Dedifferentiated amniotic fluid mesenchymal stem cell (primary cell): ENCODE results near the gene VPS13D.
A peak's percentile ranks its signal among the peaks of the same experiment; 100 is the strongest.
"Not testable (repeated sequence)": the region's sequence is repeated elsewhere in the genome, so short reads cannot be mapped to it uniquely, and the experiment has no call there.

Experiments
- DNase-seq: peaks from one replicate; pipeline ENCODE4 v3.0.0-alpha.2; 2016; ENCODE audit errors: extremely low spot score

VPS13D gene

DNA sequence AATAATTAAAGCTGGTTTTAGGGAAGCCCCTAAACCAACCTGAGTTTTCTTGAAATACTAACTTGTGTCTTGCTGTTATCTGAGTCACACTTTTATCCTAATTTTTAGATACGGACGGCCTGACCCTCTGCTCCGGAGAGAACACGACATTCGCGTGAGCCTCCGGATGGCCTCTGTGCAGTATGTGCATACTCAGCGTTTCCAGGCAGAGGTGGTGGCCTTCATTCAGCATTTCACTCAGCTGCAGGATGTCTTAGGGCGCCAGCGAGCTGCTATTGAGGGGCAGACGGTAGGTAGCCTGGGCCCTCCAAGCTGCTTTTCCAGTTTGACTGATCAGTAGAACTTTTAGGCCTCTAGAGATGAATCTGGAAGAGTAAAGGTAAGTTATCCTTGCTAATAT is 63.6 kb downstream of the VPS13D start:
- no peak for DNase-seq

DNA sequence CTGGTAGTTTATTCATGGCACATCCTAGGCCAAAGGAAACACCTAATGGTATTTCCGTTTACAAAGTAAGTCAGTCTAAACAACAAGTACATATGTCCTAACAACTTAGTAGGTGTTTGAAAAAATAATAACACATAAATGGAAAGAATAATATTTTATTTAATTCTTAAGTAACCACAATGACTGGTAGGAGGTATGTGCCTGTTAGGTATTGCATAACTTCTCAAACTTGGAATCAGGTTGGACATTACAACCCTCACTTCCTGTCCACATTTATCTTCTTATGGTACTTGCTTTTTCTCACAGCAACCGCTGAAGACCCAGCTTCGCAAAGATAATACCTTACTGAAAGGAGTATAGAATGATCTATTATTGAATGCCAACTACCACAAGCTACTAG is 64.2 kb downstream of the VPS13D start:
- DNase-seq: no peak

DNA sequence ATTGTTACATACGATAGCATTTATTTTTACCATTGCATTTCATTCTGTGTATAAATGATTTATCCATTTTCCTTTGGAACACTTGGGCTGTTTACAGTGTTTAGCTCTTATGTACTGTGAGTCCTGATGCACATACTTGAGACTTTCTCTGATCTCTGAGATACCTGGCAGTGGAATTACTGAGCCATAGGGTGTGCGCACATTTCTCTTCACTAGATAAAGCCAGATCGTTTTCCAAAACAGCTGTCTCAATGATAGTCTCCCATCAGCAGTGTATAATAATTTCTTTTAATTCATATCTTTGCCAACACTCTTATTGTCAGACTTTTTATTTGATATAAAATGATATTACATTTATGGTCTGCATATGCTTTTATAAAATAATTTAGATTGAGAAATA is 66.2 kb downstream of the VPS13D start:
- DNase-seq: no peak

DNA sequence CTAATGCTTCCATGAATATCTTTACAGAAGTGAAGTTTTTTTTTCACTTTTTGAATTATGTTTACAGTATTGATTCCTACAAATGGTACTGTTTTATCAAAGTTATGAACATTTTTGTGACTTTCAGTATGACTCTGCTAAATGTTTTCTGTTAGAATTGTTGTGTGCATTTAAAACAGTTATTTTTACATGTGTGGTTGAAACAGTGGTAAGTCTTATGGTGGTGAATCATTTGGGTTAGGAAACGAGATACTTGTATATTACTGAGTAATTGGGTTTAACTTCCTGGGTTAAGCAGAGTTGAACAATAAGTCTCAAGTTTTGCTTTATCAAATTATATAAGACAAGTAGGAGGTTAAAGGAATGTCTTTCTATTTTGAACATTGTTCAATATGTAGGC is 66.8 kb downstream of the VPS13D start:
- peak; percentile 54 for DNase-seq

DNA sequence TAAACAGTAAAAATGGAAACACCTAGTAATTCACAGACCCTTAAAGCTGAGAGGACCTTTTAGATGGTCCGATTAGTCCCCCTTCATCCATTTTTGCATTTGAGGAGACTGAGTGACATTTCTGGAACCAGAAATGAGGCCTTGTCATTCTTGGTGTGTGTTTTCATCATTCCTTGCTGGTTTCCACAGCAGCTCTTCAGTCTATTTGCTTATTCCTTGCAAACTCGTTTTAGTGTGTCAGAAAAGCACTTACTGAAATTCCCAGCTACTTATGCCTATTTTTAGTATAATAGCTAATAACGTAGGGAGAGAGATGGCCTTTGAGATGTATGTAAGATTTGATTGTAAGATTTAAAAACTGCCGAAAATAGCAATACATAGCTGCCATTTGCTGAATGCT is 70.9 kb downstream of the VPS13D start:
- DNase-seq: no peak

DNA sequence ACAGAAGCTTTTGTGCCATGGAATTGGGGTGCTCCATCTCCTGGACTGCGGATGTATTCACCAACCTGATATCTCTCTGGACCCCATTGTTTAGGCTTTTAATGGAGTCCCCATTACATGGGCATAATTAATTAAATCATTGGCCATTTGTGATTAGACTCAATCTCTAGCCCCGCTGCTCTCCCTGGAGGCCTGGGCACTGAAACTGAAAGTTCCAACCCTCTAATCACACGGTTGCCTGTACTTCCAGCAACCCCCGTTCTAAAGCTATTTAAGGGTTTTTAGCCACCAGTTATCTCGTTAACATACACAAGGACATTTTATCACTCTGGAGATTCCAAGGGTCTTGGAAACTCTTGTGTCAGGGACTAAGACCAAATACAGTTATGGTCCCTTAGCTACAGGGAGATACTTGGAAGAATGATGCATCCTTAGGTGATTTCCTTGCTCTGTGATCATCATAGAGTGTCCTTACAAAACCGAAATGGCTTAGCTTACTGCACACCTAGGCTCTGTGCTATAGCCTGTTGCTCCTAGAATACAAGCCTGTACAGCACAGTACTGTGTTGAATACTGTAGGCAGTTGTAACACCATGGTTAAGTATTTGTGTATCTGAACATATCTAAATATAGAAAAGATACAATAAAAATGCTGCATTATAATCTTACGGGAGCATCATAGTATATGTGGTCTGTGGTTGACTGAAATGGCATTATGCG is 71.8 kb downstream of the VPS13D start:
- DNase-seq: no peak

DNA sequence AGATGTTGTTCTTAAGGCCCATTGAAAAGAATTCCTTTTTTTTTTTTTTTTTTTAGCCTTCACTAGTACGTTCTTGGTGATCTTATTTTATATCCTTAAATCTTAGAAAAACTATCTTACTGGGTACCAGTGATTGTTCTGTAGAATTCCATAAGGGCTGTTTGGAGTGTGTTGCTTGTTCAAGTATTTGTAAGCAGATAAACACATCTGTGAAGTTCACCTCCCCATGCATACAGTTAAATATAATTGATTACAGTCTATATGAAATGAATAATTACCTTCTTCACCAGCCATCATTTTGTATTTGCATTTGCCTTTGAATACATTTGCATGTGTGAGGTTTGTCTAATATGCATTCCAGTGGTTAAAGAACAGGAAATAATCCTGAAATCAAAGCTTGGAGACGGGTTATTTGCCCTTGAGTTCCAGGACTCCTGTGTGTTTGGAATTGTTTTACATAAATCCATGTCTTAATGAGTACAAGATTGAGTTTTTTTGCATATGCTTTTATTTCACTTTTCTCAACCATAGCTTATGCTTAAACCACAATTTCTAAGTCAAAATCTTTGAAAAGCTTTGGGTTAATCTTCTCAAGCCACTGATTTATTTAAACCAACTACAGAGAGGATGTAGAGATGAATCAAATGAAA is 73.1 kb downstream of the VPS13D start:
- DNase-seq: no peak

DNA sequence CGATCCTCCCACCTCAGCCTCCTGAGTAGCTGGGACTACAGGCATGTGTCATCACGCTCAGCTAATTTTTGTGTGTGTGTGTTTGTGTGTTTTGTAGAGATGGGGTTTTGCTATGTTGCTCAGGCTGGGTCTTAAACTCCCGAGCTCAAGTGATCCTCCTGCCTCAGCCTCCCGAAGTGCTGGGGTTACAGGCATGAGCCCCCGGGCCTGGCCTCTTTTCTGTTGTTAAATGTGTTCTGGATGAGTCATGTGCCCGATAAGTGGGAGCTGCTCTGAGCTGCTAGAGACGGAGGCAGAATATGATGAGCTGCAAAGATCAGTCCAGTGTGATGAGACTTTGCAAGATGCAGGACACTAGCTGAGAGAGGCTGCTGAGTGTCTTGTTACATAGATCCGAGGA is 75.5 kb downstream of the VPS13D start:
- no peak for DNase-seq

DNA sequence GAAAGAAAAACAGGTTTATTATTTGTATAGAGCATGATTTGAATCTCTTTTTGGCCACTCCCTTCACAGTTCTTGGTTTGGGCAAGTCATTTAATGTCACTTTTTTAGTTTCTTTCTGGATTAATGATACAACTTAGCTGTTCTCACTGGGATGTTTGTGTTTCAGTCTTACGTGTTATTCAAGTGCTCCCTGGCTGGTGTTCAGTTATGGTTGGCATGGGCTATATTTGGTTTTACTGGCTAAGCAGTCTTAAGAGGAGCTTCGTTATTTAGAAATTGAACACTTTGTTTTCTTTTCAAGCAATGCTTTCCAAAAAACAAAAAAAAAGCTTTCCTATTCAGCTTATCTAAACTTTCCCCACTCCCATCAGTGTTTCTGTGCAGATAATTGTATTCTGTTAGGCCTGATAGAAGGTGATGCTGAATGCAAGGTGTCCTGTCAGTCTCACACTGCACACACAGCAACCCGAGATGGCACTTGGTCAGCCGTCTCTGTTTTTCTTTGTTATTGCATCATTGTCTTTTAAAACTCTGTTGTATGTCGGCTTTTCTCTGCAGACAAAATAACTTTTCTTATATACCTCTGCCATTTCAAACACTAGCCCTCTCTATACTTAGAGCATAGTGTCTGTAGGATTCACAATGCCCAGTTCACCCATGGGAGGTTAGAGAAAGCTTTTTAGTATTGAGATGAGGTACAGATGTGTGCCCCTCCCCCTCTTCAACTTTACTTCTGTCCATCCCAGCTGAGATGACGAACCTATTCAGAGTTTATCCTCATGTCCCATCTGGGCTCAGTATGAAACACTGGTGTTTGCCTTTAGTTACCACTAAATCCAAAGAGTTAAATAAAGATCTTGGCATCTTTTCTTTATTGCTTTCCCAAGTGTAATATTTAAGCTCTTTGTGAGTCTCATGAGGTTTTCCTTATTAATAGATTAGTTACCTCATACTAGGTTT is 80.2 kb downstream of the VPS13D start:
- DNase-seq: no peak

DNA sequence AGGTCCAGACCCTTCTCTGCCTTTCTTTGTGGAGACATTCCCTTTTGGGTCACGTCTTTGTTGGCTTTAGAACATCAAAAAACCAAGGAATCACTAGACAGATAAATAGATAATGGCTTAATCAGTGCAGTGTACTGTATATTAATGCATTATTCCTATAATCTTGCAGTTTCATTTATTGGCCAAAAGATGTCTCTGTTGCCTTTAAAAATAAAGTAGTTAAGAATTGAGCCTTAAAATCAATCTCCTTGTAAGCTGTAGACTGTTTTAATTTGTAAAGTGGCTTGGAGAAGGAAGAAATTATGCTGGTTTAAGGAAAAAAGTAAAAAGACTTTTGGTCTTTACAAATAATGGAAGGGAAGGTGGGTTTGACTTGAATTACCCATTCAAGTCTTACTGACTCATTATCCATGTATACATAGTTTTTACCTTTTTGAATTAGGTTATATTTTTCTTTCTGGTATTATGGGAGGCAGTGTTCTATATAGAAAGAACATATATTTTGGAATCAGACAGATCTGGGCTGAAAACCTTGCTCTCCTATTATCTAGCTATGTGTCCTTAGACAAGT is 84.6 kb downstream of the VPS13D start:
- peak; percentile 57 for DNase-seq

DNA sequence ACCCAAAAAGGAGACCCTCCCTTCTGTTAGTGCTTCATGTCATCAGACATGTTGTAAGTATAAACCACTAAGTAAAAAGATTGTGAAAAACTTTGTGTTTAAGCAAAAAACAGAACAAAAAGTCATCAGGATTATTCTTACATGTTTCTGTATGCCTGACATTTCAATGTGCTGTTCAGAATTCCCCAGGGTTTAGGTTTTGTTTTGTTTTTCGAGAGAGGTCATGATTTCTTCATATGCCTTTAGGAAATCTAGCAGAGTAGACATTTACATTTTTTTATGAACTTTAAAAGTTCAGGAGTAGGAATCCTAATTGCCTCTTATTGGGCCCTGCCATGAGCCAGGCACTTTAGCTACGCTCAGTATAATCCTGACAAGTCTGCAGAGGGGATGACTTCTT is 85.3 kb downstream of the VPS13D start:
- no peak for DNase-seq

DNA sequence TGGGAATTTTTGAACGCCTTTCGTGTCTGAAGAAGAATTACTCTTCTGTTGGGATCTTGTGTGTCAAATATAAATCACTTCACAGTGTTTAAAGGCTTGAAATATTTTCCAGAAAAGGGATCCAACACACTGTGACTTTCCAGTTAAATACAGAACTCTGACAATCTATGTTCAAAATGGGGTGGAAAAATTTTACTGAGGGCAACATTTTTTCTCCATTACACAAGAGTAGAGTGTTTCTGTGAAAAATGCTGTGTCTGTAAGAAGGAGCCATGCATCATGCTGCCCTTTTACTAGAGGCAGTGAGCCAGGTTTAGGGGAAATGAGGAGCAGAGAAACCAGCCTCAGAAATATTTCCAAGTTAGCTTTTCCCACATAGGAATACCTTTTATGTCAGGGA is 86.5 kb downstream of the VPS13D start:
- DNase-seq: peak; percentile 34

DNA sequence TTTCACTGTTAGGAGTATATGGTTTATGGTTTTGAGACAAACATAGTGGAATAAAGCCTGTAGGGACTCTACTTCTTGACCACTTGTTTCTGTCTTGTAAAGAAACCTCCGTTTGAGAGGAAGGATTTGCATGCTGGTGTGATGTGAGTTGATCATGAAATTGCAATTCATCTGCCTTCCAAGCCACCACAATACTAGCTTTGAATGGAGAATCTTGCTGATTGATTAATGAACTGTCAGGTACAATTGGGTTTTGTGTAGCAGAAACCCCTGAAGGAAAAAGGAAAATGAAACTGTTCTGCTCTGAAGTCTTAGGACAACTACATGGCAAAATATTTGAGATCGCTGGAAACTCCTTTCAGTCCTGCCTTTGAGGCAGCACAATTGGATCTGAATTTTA is 90.7 kb downstream of the VPS13D start:
- DNase-seq: no peak

DNA sequence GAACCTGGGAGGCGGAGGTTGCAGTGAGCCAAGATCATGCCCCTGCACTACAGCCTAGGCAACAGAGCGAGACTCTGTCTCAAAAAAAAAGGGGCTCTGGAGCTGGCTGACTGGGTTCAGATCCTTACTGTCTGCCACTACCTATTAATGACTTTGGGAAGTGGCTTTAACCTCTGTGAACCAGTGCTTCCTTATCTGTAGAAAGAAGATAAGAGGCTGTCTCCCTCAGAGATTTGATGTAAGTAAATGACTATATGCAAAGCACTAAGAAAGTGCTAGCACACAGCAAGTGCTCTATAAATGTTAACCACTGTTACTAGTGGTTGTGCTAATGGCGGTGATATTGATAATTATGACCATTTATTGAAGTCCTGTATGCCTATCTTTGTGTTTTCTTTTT is 94.6 kb downstream of the VPS13D start:
- DNase-seq: no peak

DNA sequence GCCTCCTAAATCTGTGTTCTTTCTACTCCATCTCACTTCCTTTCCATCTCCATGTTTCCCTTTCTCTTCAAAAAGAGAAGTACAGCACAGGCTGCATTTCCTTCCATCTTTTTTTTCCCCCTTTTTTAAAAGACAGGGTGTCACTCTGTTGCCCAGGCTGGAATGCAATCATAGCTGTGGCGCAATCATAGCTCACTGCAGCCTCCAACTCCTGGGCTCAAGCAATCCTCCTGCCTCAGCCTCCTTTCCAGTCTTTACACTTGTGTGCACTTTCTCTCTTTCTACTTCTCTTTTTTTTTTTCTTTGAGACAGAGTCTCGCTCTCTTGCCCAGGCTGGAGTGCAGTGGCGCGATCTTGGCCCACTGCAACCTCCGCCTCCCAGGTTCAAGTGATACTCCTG is 95.1 kb downstream of the VPS13D start:
- DNase-seq: not testable (repeated sequence)

DNA sequence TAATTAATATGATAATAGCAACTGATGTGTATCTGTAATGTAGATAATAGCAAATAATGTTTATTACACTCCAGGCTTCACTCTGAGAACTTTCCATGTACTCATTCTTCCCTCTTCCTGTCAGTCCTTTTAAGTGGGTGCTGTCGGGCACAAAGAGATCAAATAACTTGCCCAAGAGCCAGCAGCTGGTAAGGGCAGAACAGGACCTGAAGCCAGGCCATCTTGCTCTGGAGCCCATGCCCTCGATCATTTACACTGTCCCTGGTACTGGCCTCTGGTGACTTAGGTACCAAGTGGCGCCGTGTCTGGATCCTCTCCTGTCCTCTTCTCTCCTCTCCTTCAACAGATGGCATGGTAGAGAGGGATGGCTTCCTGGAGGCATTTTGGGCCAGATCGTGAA is 97.2 kb downstream of the VPS13D start:
- DNase-seq: no peak

DNA sequence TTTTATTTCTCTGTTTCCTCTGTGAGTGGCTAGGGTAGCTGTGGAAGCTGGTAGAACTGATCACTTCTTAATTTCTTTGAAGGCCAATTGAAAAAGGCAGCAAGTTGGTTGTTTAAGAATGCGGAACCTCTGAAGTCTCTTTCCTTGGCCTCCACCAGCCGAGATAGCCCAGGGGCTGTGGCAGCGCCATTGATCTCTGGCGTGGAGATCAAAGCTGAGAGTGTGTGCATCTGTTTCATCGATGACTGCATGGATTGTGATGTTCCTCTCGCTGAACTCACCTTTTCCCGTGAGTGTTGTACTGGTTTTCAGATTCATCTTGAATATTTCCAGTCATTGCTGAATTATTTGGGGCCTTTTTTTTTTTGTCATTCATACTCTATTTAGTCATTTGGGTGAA is 97.7 kb downstream of the VPS13D start:
- no peak for DNase-seq

DNA sequence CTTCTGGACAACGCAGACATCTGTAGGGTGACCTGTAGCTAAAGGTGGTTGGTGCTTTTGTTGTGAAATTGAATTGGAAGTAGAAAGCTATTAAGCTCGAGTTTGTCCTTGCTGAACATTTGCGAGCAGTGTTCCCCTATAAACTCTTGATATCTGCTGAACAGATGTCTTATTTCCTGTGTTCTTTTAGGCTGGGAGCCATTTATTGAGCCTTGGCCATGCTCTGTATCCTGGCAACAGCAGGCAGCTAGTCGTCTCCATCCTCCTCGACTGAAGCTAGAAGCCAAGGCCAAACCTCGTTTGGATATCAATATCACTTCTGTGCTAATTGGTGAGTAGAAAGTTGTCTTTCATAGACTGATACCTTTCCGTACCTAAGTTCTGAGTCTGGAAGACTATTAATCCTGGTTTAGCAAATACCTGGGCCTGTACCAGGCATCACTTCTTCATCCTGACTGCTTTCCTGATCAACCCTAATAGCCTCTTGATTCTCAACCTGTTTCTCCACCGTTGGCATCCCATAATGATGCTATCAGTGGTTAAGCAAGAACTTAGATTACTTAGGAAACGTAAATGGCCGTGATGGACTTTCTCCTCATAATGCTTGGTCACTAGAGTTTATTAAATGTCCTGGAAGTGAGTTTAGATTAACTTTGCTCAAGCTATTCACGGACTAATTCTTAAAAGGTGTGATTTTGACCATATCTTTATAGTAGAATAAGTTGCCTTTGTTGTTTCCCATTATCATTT is 103.4 kb downstream of the VPS13D start:
- no peak for DNase-seq

DNA sequence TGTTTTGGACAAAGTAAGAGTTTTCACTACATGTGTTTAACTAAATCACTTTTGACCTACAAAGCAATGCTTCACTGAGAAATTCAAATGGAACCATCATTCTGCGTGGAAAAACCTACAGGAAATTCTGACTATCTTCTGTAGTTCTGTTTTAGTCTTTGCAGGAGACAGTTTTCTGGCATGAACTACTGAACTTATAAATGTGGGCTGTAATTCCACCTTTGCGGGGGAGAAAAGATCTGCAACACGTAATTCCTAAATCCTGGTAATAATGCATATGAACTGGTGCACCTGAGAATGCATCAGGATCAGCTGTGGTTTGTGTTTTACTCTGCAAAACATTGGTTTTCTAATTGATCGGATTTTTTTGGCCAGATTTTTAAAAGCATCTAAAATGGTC is 106.0 kb downstream of the VPS13D start:
- DNase-seq: no peak

DNA sequence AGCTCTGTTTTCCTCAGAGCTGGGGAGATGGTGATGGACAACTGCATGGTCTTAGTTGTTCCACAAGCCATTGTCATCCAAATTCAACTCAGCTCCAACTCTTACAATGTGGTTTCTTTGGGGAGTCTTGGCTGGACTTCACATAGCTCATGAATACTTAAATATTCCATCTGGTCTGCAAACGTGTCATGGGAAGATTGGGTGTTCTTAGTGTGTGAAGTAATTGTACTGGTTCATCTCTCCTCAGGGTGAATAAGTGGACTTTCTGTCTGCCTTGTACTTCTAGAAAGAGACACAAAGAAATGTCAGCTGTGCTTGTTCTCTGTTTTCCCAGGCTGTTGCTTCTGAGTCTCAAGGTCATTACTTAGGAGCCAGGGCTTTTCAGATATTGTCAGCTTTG is 106.6 kb downstream of the VPS13D start:
- DNase-seq: no peak

DNA sequence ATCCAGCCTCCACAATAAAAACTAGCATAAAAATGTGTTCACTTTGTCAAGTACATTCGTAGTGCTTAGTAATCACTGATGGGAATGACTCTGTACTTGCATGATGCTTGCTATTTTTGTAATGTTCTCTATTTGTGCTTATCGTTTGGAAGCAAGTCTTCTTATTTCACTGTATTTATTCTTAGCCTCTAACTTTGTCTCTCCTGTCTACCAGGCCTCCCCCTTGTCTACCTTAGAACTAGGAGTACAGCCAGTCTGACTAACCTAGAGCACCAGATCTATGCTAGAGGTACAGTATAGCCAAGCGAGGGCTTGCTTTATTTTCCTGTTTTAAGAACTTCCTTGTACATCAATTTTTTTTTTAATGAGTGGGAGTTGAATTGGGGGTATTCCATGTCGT is 108.2 kb downstream of the VPS13D start:
- DNase-seq: no peak

DNA sequence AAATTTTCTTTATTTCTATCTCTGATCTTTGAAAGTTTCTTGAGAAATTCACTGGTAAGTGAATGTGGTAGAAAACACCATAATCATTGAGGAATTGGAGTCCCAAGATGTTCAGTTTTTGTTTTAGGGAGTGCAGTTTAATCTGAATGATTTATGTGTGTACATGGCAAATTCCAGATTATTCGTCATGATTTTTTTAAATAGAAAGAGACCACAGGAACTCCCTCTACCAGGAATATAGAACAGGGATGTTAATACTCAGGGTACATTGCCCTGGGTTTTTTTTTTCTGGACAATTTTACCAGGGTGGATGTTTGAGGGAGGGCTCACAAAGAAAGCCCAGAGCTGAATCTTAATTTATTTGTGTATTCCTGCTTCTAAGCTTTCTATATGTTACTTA is 109.0 kb downstream of the VPS13D start:
- no peak for DNase-seq
